ENCODE results near the gene KCNQ1.

KCNQ1 gene

DNA sequence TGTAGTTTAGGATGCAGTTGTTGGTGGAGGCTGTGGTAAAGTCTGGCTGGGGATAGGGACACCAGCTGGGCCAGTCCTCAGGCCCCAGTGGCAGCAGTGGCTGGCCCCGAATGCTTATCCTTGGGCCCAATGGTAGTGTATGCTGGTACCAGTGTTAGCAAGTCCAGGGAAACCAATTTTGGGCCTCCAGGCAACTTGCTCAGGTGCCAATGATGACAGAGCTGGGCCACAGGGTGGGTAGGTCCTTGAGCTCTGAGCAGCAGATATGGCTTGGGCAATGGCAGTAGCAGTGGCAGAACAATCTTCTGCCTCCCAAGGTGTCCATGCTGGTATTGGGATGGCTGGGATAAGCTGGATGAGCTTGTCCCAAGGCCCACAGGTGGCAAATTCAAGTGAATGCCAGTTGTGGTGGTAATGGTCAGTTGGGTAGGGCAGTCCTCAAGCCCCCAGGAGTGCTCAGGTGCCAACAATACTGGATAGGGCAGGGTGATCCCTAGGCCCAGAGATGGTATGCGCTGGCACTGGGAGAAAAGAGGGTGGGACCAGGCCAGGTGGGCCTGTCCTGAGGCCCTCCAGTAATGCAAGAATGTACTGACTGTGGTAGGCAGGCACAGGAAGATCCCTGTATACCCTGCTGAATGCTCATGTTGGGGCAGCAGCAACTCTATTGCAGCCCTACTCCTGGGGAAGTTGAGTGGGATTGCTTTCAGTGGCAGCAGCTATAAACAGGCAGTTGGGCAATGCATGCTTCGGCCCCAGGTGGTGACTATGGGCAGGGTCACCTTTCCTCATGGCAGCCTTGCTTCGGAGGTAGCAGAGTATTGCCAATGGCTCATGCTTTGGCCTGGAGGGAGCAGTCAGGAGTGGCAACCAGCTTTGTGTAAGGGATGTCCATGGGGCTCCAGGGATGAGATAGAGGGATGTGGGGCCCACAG lies 200.3 kb downstream of the KCNQ1 start:
- DNase-seq (ENCODE audit: insufficient read length), result no peak
- FAIRE-seq, result no peak
- TF ChIP-seq POLR2A (IDR thresholded peaks at IDR 0.05; ENCODE audit: low read depth, low read length) (no peak), TAF1 (IDR thresholded peaks at IDR 0.05; ENCODE audit: borderline replicate concordance, low read depth, low read length) (no peak), POLR2AphosphoS5 (IDR thresholded peaks at IDR 0.05; ENCODE audit: low read depth, low read length) (no peak)

- DNase-seq (ENCODE audit: insufficient read length), result no peak
These were observed 200.9 kb downstream of the KCNQ1 start for GRCh38 chr11:2645779-2646118.

DNA sequence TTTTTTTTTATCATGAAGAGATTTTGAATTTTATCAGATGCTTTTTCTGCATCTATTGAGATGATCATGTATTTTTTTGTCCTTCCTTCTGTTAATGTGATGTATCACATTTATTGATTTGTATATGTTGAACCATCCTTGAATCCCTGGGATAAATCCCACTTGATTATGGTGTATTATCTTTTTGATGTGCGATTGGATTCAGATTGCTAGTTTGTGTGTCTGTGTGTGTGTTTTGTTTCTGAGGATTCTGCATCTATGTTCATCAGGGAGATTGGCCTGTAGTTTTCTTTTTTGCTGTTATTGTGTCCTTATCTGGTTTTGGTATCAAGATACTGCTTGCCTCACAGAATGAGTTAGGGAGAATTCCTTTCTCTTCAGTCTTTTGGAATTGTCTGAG lies 202.4 kb downstream of the KCNQ1 start:
- FAIRE-seq (no peak), DNase-seq (ENCODE audit: insufficient read length) (no peak)
- TF ChIP-seq POLR2A (IDR thresholded peaks at IDR 0.05; ENCODE audit: low read depth, low read length), result no peak
- TF ChIP-seq POLR2AphosphoS5 (IDR thresholded peaks at IDR 0.05; ENCODE audit: low read depth, low read length), result no peak
- TF ChIP-seq TAF1 (IDR thresholded peaks at IDR 0.05; ENCODE audit: borderline replicate concordance, low read depth, low read length), result no peak

More at GRCh38 chr11:2645779-2646118, 200.9 kb downstream of the KCNQ1 start:
- TF ChIP-seq POLR2A (IDR thresholded peaks at IDR 0.05; ENCODE audit: low read depth, low read length) (no peak), POLR2AphosphoS5 (IDR thresholded peaks at IDR 0.05; ENCODE audit: low read depth, low read length) (no peak), TAF1 (IDR thresholded peaks at IDR 0.05; ENCODE audit: borderline replicate concordance, low read depth, low read length) (no peak)
- FAIRE-seq, result no peak

DNA sequence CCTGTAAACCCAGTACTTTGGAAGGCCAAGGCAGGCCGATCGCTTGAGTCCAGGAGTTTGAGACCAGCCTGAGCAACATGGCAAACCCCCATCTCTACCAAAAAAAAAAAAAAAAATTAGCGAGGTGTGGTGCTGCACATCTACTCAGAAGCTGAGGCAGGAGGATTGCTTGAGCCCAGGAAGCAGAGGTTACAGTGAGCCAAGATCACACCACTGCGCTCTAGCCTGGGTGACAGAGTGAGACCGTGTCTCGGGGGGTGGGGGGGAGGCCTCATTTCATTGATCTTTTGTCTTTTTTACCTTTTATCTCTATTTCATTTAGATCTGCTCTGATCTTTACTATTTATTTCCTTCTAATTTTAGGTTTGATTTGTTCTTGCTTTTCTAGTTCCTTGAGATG lies 203.1 kb downstream of the KCNQ1 start:
- FAIRE-seq (no peak), DNase-seq (ENCODE audit: insufficient read length) (no peak)
- TF ChIP-seq TAF1 (IDR thresholded peaks at IDR 0.05; ENCODE audit: borderline replicate concordance, low read depth, low read length), result no peak

GRCh38 chr11:2649400-2649799 lies 204.6 kb downstream of the KCNQ1 start:
- DNase-seq (ENCODE audit: insufficient read length) (no peak), FAIRE-seq (no peak)
- TF ChIP-seq POLR2AphosphoS5 (IDR thresholded peaks at IDR 0.05; ENCODE audit: low read depth, low read length) (no peak), POLR2A (IDR thresholded peaks at IDR 0.05; ENCODE audit: low read depth, low read length) (no peak), TAF1 (IDR thresholded peaks at IDR 0.05; ENCODE audit: borderline replicate concordance, low read depth, low read length) (no peak)

DNA sequence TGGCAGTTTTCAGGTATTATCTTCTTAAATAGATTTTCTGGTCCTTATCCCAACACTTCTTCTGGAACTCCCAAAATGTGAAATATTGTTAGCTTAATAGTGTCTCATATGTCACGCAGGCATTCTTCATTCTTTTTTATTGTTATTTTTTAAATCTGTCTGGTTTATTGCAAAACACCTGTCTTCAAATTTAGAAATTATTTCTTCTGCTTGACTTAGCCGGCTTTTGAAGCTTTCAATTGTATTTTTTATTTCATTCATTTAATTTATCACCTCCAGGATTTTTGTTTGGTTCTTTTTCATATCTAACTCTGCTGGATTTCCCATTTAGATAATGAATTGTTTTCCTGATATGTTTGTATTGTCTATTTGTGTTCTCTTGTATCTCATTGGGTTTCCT lies 205.0 kb downstream of the KCNQ1 start:
- DNase-seq (ENCODE audit: insufficient read length) (no peak), FAIRE-seq (no peak)

GRCh38 chr11:2650343-2650867 lies 205.6 kb downstream of the KCNQ1 start:
- DNase-seq (ENCODE audit: insufficient read length) (no peak), FAIRE-seq (no peak)
- no peak for TF ChIP-seq TAF1 (IDR thresholded peaks at IDR 0.05; ENCODE audit: borderline replicate concordance, low read depth, low read length)
- TF ChIP-seq POLR2A (IDR thresholded peaks at IDR 0.05; ENCODE audit: low read depth, low read length), result no peak
- no peak for TF ChIP-seq POLR2AphosphoS5 (IDR thresholded peaks at IDR 0.05; ENCODE audit: low read depth, low read length)

More for the DNA sequence above, 205.0 kb downstream of the KCNQ1 start:
- TF ChIP-seq POLR2AphosphoS5 (IDR thresholded peaks at IDR 0.05; ENCODE audit: low read depth, low read length), result no peak
- no peak for TF ChIP-seq POLR2A (IDR thresholded peaks at IDR 0.05; ENCODE audit: low read depth, low read length)
- TF ChIP-seq TAF1 (IDR thresholded peaks at IDR 0.05; ENCODE audit: borderline replicate concordance, low read depth, low read length), result no peak

- DNase-seq (ENCODE audit: insufficient read length) (no peak), FAIRE-seq (no peak)
- no peak for TF ChIP-seq POLR2AphosphoS5 (IDR thresholded peaks at IDR 0.05; ENCODE audit: low read depth, low read length)
- TF ChIP-seq POLR2A (IDR thresholded peaks at IDR 0.05; ENCODE audit: low read depth, low read length), result no peak
- TF ChIP-seq TAF1 (IDR thresholded peaks at IDR 0.05; ENCODE audit: borderline replicate concordance, low read depth, low read length), result no peak
These were observed 206.3 kb downstream of the KCNQ1 start for GRCh38 chr11:2651054-2651617.

DNA sequence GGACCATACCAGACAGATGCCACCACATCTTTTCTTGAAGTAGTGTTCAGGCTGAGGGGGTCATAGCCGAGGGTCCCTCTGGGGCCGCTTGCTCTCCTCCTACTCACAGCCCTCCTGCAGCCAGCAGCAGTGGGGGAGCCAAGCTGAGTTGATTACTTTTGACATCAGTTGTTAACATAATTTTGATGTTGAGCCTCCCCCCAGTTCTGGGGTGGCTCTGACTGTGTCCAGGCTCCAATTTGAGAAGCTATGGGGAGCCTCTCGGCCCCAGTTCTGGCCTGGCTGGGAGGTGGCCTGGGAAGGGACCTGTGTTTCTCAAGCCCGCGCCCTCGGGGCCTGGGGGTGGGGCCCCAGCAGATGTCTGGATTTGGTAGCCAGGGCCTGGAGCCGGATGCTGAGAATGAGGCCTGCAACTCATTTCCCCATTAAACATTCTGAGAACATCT lies 207.0 kb downstream of the KCNQ1 start:
- no peak for DNase-seq (ENCODE audit: insufficient read length)
- no peak for FAIRE-seq
- TF ChIP-seq TAF1 (IDR thresholded peaks at IDR 0.05; ENCODE audit: borderline replicate concordance, low read depth, low read length), result no peak
- TF ChIP-seq POLR2A (IDR thresholded peaks at IDR 0.05; ENCODE audit: low read depth, low read length), result no peak
- TF ChIP-seq POLR2AphosphoS5 (IDR thresholded peaks at IDR 0.05; ENCODE audit: low read depth, low read length), result no peak

DNA sequence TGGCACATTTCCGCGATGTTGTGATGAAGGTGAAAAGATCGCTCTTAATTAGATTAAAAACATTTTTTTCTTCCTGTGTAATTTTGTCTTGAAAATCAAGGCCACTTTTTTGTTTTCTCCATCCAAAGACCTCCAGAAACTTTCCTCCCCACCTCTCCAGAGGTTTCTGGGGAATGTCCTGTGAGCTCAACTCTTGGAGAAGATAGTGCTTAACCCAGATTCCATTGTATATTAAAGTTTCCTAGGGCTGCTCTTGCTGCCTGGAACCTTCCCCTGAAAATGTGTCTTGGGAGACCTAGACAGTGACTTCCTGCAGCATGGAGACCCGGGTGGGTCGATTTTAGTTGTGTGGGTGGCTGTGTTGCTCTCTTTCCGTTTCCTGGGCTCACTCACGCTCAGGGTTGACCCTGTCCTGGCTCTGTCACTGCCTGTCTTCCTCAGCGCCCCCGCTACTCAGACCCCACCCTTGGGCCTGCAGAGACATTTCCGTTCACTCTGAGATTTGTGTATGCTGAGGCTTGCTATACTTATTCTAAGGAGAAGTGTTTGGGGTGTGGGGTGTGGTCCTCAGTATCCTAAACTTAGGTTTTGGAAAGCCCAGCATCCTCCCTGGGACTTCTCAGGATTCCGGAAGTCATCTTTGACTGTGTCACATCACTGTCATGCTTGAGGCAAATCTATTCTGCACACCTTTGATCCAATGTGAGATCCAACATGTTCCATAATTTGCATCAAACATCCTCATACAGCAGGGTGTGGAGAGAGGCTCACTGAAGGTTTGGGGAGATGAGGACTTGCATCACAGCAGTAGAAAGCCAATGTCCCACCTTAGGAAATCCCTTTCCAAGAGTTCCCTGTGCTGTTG lies 207.8 kb downstream of the KCNQ1 start:
- no peak for FAIRE-seq
- TF ChIP-seq POLR2A (IDR thresholded peaks at IDR 0.05; ENCODE audit: low read depth, low read length) (no peak), TAF1 (IDR thresholded peaks at IDR 0.05; ENCODE audit: borderline replicate concordance, low read depth, low read length) (no peak), POLR2AphosphoS5 (IDR thresholded peaks at IDR 0.05; ENCODE audit: low read depth, low read length) (no peak)
- DNase-seq (ENCODE audit: insufficient read length), result no peak

- no peak for DNase-seq (ENCODE audit: insufficient read length)
- TF ChIP-seq POLR2AphosphoS5 (IDR thresholded peaks at IDR 0.05; ENCODE audit: low read depth, low read length) (no peak), POLR2A (IDR thresholded peaks at IDR 0.05; ENCODE audit: low read depth, low read length) (no peak), TAF1 (IDR thresholded peaks at IDR 0.05; ENCODE audit: borderline replicate concordance, low read depth, low read length) (no peak)
- FAIRE-seq, result no peak
These were observed 208.4 kb downstream of the KCNQ1 start for GRCh38 chr11:2653198-2653551.

All from GM12892 (cell line).